Mucosa of rectum (tissue), 2 donors: ENCODE measurements around the gene ARAP2.

Source experiments
- H3K27ac ChIP-seq, 2 donors: one replicate each; pipeline ENCODE4 v1.7.0; 2013; ENCODE audit warnings: inconsistent platforms in 2 of 2, low read depth in 2 of 2, low read length in 2 of 2
- H3K27me3 ChIP-seq, 2 donors: one replicate each; pipeline ENCODE4 v1.7.0; 2013; ENCODE audit warnings: low read length in 2 of 2; ENCODE audit not compliant: control insufficient read depth in 2 of 2, insufficient read depth in 2 of 2
- H3K36me3 ChIP-seq, 2 donors: one replicate each; pipeline ENCODE4 v1.7.0; 2013; ENCODE audit warnings: low read length in 2 of 2; ENCODE audit not compliant: control insufficient read depth in 2 of 2, insufficient read depth in 2 of 2
- H3K4me1 ChIP-seq, 2 donors: one replicate each; pipeline ENCODE4 v1.7.0; 2013; ENCODE audit warnings: low read length in 2 of 2, mild to moderate bottlenecking in 1 of 2; ENCODE audit not compliant: control insufficient read depth in 2 of 2, insufficient read depth in 2 of 2
- H3K4me3 ChIP-seq, 2 donors: one replicate each; pipeline ENCODE4 v1.7.0; 2013; ENCODE audit warnings: low read length in 2 of 2
- H3K9ac ChIP-seq, 2 donors: one replicate each; pipeline ENCODE4 v1.7.0; 2013; ENCODE audit warnings: low read length in 2 of 2, low read depth in 1 of 2, mild to moderate bottlenecking in 1 of 2
- H3K9me3 ChIP-seq, 2 donors: one replicate each; pipeline ENCODE4 v1.7.0; 2013; ENCODE audit warnings: low read length in 2 of 2; ENCODE audit not compliant: control insufficient read depth in 2 of 2
- donor health status: healthy.
- donor health status: Normal muscosa, but diverticular disease.

Gene ARAP2

GRCh38 chr4:36244257-36245082 lies at the start of gene ARAP2:
Gene ARAP2 (minus strand): TSS chr4:36244514. CDS start chr4:36229486, 15,028 bp downstream.
- Histone ChIP-seq H3K9ac (peak within 1 kb of the TSS; percentile 81 to 83), H3K4me1 (peaks cover 6 to 9% of the 10 kb centered on the region in 2 donors), H3K27ac (peak within 1 kb of the TSS; percentile 81 to 93), H3K4me3 (peak within 1 kb of the TSS; percentile 88 to 93), H3K36me3 (no peaks in the 10 kb centered on the region), H3K27me3 (no peaks in the 10 kb centered on the region), H3K9me3 (no peaks in the 10 kb centered on the region)

- H3K36me3 ChIP-seq: no peaks in the 10 kb centered on the region
- peaks cover 3 to 4% of the 10 kb centered on the region in 2 donors for H3K4me1 ChIP-seq
- no peaks in the 10 kb centered on the region for H3K9me3 ChIP-seq
- H3K27me3 ChIP-seq: no peaks in the 10 kb centered on the region
- H3K27ac ChIP-seq: no peak overlapping the region
- no peak overlapping the region for H3K4me3 ChIP-seq
- H3K9ac ChIP-seq: no peak overlapping the region
Observed at GRCh38 chr4:36292556-36293188, 48.4 kb upstream of the ARAP2 start.

GRCh38 chr4:36290641-36291040 lies 46.3 kb upstream of the ARAP2 start:
- H3K4me1 ChIP-seq: peaks cover 3 to 7% of the 10 kb centered on the region in 2 donors
- no peaks in the 10 kb centered on the region for H3K36me3 ChIP-seq
- H3K4me3 ChIP-seq: no peak overlapping the region
- no peaks in the 10 kb centered on the region for H3K9me3 ChIP-seq
- H3K27me3 ChIP-seq: no peaks in the 10 kb centered on the region
- no peak overlapping the region for H3K9ac ChIP-seq
- H3K27ac ChIP-seq: no peak overlapping the region

GRCh38 chr4:36288731-36289426 lies 44.6 kb upstream of the ARAP2 start:
- Histone ChIP-seq H3K27ac (no peak overlapping the region), H3K4me3 (no peak overlapping the region), H3K4me1 (peaks cover 3 to 7% of the 10 kb centered on the region in 2 donors), H3K27me3 (no peaks in the 10 kb centered on the region), H3K36me3 (no peaks in the 10 kb centered on the region), H3K9ac (no peak overlapping the region), H3K9me3 (no peaks in the 10 kb centered on the region)

GRCh38 chr4:36286481-36286871 lies 42.2 kb upstream of the ARAP2 start:
- no peaks in the 10 kb centered on the region for H3K9me3 ChIP-seq
- no peak overlapping the region for H3K9ac ChIP-seq
- H3K4me3 ChIP-seq: no peak overlapping the region
- no peaks in the 10 kb centered on the region for H3K27me3 ChIP-seq
- peaks cover 3 to 7% of the 10 kb centered on the region in 2 donors for H3K4me1 ChIP-seq
- no peaks in the 10 kb centered on the region for H3K36me3 ChIP-seq
- H3K27ac ChIP-seq: peak overlapping the region; percentile 44 to 54

- peak overlapping the region; percentile 44 to 72 for H3K27ac ChIP-seq
- peaks cover 3 to 7% of the 10 kb centered on the region in 2 donors for H3K4me1 ChIP-seq
- no peaks in the 10 kb centered on the region for H3K36me3 ChIP-seq
- H3K27me3 ChIP-seq: no peaks in the 10 kb centered on the region
- no peak overlapping the region for H3K9ac ChIP-seq
- no peaks in the 10 kb centered on the region for H3K9me3 ChIP-seq
- peak overlapping the region in 1 of 2 donors; percentile 41 for H3K4me3 ChIP-seq
Observed at GRCh38 chr4:36285784-36286480, 41.6 kb upstream of the ARAP2 start.

GRCh38 chr4:36283912-36284465 lies 39.7 kb upstream of the ARAP2 start:
- Histone ChIP-seq H3K9ac (no peak overlapping the region), H3K4me3 (no peak overlapping the region), H3K27me3 (no peaks in the 10 kb centered on the region), H3K27ac (no peak overlapping the region), H3K36me3 (no peaks in the 10 kb centered on the region), H3K4me1 (peaks cover 0 to 3% of the 10 kb centered on the region in 2 donors), H3K9me3 (no peaks in the 10 kb centered on the region)

- Histone ChIP-seq H3K4me3 (no peak overlapping the region), H3K36me3 (no peaks in the 10 kb centered on the region), H3K27me3 (no peaks in the 10 kb centered on the region), H3K9me3 (no peaks in the 10 kb centered on the region), H3K4me1 (peaks cover 0 to 3% of the 10 kb centered on the region in 2 donors), H3K27ac (no peak overlapping the region), H3K9ac (no peak overlapping the region)
Observed at GRCh38 chr4:36282503-36283030, 38.3 kb upstream of the ARAP2 start.

- Histone ChIP-seq H3K27ac (no peak within 1 kb of the TSS), H3K4me1 (peaks cover 0 to 3% of the 10 kb centered on the region in 2 donors), H3K9me3 (no peaks in the 10 kb centered on the region), H3K4me3 (no peak within 1 kb of the TSS), H3K9ac (no peak within 1 kb of the TSS), H3K36me3 (no peaks in the 10 kb centered on the region), H3K27me3 (no peaks in the 10 kb centered on the region)
Observed at GRCh38 chr4:36281384-36282106, 37.2 kb upstream of the ARAP2 start, which contains the start of gene DTHD1. Gene DTHD1 (plus strand): TSS chr4:36281616. CDS start chr4:36281759, 143 bp downstream.
